HepG2 (cell line): Measurements from ENCODE around the gene NODAL. TPM values are rescaled to one million over a fixed set of nuclear protein-coding genes. Genes with fewer than 3 reads are reported as not detected.
A peak's percentile ranks its signal among the peaks of the same experiment; 100 is the strongest.

ENCODE experiments used
- BORCS8-MEF2B ChIP-seq: sonication (generic); formaldehyde crosslinking; IDR thresholded peaks from 2 replicates; pipeline ENCODE4 v1.8.0; 2022; ENCODE audit warnings: mild to moderate bottlenecking, missing genetic modification reagents
- DMAP1 ChIP-seq: IDR thresholded peaks from 2 replicates; pipeline ENCODE4 v1.6.1; 2016
- ELF3 ChIP-seq: IDR thresholded peaks from 2 replicates; pipeline ENCODE4 v1.6.1; 2016; ENCODE audit warnings: missing genetic modification reagents, missing compliant biosample characterization
- HES4 ChIP-seq: sonication (generic); formaldehyde crosslinking; IDR thresholded peaks from 2 replicates; pipeline ENCODE4 v1.9.0; 2021; ENCODE audit warnings: mild to moderate bottlenecking, missing genetic modification reagents, borderline replicate concordance
- NAIF1 ChIP-seq: sonication (generic); formaldehyde crosslinking; IDR thresholded peaks from 2 replicates; pipeline ENCODE4 v1.5.0; 2020; ENCODE audit warnings: mild to moderate bottlenecking, missing genetic modification reagents, borderline replicate concordance
- NR2C2 ChIP-seq: sonication (generic); formaldehyde crosslinking; IDR thresholded peaks from 2 replicates; pipeline ENCODE4 v1.4.0; 2020; ENCODE audit warnings: missing genetic modification reagents, mild to moderate bottlenecking, moderate library complexity, borderline replicate concordance
- SMC3 ChIP-seq: IDR thresholded peaks from 2 replicates; pipeline ENCODE4 v1.6.1; 2011; ENCODE audit warnings: low read length, improper control_type of control experiment
- ZNF644 ChIP-seq: IDR thresholded peaks from 2 replicates; pipeline ENCODE4 v1.6.1; 2016; ENCODE audit warnings: low read depth
- polyA plus RNA-seq, 8 experiments: library from polyadenylated mRNA; depleted of rRNA in 3 of 8; stranded (reverse) in 7 of 8; unstranded in 1 of 8; fragments of >200 nt; fragmentation: Illumina TruSeq in 4 of 8; extraction: Trizol in 4 of 8; gene quantifications; 2 replicates each; pipeline versions ENCODE4 v1.2.1 to v1.2.3, GENCODE V29; 2011 to 2016; ENCODE audit warnings: low read depth in 4 of 8, missing spikeins in 1 of 8, mixed read lengths in 1 of 8; ENCODE audit not compliant: insufficient read depth in 1 of 8
- total RNA-seq, 5 experiments: library from RNA; depleted of rRNA; stranded (reverse); fragments of >200 nt; fragmentation: Illumina TruSeq; extraction: Trizol; gene quantifications; 2 replicates each; pipeline ENCODE4 v1.2.3, GENCODE V29; 2016; ENCODE audit warnings: low read depth in 1 of 5
- TF ChIP-seq, protein P1 (sequence below): sonication (generic); formaldehyde crosslinking; IDR thresholded peaks from 2 replicates; pipeline ENCODE4 v1.4.0; 2020; ENCODE audit warnings: missing genetic modification reagents
- TF ChIP-seq, protein P2 (sequence below): sonication (generic); formaldehyde crosslinking; IDR thresholded peaks from 2 replicates; pipeline ENCODE4 v1.8.1; 2022; ENCODE audit warnings: low read depth, mild to moderate bottlenecking, missing genetic modification reagents
- TF ChIP-seq, protein P3 (sequence below): sonication (generic); formaldehyde crosslinking; IDR thresholded peaks from 2 replicates; pipeline ENCODE4 v1.4.0; 2020; ENCODE audit warnings: missing genetic modification reagents, borderline replicate concordance
- TF ChIP-seq, protein P4 (sequence below): sonication (generic); formaldehyde crosslinking; IDR thresholded peaks from 2 replicates; pipeline ENCODE4 v1.5.0; 2020; ENCODE audit warnings: mild to moderate bottlenecking, missing genetic modification reagents, borderline replicate concordance
- TF ChIP-seq, protein P5 (sequence below): sonication (generic); formaldehyde crosslinking; IDR thresholded peaks from 2 replicates; pipeline ENCODE4 v1.4.0; 2020; ENCODE audit warnings: missing genetic modification reagents

The NODAL gene
- total and polyA plus RNA-seq, 2 of the 13 experiments (the other 11 are each of a cell fraction or from before 2014, with no cell fraction given), result not detected

DNA sequence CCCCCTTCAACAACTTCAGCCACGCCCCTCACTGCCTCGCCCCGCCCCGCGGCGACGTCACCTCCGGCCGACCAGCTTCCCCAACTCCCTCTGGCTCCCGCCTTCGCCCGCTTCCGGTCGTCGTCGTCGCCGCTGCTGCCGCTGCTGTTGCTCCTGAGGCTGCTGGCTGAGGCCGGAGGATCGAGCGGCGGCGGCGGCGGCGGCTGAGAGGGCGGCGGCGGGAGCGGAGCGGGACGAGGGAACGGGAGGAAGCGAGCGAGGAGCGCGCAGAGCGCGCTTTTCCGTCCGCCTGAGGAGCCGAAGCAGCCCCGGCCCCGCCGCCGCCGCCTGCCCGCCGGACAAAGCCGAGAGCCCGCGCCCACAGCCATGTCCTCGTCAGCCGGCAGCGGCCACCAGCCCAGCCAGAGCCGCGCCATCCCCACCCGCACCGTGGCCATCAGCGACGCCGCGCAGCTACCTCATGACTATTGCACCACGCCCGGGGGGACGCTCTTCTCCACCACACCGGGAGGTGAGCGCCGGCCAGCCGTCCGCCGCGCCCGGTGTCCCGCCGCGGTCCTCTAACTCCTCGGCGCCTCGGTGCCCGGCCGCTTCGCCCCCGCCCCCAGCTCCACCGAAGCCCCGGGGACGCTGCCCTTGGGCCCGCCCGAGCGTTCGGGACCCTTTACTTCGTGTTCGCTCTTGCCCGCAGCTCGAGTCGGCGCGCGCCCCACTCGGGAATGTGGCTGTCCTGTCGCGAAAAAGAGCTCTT lies 37.3 kb downstream of the NODAL start, which contains the start of gene EIF4EBP2 (continued):
- TF ChIP-seq, protein P1, sequence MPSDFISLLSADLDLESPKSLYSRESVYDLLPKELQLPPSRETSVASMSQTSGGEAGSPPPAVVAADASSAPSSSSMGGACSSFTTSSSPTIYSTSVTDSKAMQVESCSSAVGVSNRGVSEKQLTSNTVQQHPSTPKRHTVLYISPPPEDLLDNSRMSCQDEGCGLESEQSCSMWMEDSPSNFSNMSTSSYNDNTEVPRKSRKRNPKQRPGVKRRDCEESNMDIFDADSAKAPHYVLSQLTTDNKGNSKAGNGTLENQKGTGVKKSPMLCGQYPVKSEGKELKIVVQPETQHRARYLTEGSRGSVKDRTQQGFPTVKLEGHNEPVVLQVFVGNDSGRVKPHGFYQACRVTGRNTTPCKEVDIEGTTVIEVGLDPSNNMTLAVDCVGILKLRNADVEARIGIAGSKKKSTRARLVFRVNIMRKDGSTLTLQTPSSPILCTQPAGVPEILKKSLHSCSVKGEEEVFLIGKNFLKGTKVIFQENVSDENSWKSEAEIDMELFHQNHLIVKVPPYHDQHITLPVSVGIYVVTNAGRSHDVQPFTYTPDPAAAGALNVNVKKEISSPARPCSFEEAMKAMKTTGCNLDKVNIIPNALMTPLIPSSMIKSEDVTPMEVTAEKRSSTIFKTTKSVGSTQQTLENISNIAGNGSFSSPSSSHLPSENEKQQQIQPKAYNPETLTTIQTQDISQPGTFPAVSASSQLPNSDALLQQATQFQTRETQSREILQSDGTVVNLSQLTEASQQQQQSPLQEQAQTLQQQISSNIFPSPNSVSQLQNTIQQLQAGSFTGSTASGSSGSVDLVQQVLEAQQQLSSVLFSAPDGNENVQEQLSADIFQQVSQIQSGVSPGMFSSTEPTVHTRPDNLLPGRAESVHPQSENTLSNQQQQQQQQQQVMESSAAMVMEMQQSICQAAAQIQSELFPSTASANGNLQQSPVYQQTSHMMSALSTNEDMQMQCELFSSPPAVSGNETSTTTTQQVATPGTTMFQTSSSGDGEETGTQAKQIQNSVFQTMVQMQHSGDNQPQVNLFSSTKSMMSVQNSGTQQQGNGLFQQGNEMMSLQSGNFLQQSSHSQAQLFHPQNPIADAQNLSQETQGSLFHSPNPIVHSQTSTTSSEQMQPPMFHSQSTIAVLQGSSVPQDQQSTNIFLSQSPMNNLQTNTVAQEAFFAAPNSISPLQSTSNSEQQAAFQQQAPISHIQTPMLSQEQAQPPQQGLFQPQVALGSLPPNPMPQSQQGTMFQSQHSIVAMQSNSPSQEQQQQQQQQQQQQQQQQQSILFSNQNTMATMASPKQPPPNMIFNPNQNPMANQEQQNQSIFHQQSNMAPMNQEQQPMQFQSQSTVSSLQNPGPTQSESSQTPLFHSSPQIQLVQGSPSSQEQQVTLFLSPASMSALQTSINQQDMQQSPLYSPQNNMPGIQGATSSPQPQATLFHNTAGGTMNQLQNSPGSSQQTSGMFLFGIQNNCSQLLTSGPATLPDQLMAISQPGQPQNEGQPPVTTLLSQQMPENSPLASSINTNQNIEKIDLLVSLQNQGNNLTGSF (CRISPR knock-in tag), result no peak
- TF ChIP-seq SMC3 (no peak), NR2C2 (no peak), BORCS8-MEF2B (CRISPR knock-in tag) (peak; percentile 82), ELF3 (CRISPR knock-in tag) (peak; percentile 79), NAIF1 (no peak), HES4 (CRISPR knock-in tag) (peak; percentile 69), DMAP1 (CRISPR knock-in tag) (no peak), ZNF644 (CRISPR knock-in tag) (no peak)
- TF ChIP-seq, protein P2, sequence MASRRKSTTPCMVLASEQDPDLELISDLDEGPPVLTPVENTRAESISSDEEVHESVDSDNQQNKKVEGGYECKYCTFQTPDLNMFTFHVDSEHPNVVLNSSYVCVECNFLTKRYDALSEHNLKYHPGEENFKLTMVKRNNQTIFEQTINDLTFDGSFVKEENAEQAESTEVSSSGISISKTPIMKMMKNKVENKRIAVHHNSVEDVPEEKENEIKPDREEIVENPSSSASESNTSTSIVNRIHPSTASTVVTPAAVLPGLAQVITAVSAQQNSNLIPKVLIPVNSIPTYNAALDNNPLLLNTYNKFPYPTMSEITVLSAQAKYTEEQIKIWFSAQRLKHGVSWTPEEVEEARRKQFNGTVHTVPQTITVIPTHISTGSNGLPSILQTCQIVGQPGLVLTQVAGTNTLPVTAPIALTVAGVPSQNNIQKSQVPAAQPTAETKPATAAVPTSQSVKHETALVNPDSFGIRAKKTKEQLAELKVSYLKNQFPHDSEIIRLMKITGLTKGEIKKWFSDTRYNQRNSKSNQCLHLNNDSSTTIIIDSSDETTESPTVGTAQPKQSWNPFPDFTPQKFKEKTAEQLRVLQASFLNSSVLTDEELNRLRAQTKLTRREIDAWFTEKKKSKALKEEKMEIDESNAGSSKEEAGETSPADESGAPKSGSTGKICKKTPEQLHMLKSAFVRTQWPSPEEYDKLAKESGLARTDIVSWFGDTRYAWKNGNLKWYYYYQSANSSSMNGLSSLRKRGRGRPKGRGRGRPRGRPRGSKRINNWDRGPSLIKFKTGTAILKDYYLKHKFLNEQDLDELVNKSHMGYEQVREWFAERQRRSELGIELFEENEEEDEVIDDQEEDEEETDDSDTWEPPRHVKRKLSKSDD, result no peak
- TF ChIP-seq, protein P3, sequence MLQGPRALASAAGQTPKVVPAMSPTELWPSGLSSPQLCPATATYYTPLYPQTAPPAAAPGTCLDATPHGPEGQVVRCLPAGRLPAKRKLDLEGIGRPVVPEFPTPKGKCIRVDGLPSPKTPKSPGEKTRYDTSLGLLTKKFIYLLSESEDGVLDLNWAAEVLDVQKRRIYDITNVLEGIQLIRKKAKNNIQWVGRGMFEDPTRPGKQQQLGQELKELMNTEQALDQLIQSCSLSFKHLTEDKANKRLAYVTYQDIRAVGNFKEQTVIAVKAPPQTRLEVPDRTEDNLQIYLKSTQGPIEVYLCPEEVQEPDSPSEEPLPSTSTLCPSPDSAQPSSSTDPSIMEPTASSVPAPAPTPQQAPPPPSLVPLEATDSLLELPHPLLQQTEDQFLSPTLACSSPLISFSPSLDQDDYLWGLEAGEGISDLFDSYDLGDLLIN (CRISPR knock-in tag), result no peak
- TF ChIP-seq, protein P4, sequence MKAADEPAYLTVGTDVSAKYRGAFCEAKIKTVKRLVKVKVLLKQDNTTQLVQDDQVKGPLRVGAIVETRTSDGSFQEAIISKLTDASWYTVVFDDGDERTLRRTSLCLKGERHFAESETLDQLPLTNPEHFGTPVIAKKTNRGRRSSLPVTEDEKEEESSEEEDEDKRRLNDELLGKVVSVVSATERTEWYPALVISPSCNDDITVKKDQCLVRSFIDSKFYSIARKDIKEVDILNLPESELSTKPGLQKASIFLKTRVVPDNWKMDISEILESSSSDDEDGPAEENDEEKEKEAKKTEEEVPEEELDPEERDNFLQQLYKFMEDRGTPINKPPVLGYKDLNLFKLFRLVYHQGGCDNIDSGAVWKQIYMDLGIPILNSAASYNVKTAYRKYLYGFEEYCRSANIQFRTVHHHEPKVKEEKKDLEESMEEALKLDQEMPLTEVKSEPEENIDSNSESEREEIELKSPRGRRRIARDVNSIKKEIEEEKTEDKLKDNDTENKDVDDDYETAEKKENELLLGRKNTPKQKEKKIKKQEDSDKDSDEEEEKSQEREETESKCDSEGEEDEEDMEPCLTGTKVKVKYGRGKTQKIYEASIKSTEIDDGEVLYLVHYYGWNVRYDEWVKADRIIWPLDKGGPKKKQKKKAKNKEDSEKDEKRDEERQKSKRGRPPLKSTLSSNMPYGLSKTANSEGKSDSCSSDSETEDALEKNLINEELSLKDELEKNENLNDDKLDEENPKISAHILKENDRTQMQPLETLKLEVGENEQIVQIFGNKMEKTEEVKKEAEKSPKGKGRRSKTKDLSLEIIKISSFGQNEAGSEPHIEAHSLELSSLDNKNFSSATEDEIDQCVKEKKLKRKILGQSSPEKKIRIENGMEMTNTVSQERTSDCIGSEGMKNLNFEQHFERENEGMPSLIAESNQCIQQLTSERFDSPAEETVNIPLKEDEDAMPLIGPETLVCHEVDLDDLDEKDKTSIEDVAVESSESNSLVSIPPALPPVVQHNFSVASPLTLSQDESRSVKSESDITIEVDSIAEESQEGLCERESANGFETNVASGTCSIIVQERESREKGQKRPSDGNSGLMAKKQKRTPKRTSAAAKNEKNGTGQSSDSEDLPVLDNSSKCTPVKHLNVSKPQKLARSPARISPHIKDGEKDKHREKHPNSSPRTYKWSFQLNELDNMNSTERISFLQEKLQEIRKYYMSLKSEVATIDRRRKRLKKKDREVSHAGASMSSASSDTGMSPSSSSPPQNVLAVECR, result peak; percentile 82
- TF ChIP-seq, protein P5, sequence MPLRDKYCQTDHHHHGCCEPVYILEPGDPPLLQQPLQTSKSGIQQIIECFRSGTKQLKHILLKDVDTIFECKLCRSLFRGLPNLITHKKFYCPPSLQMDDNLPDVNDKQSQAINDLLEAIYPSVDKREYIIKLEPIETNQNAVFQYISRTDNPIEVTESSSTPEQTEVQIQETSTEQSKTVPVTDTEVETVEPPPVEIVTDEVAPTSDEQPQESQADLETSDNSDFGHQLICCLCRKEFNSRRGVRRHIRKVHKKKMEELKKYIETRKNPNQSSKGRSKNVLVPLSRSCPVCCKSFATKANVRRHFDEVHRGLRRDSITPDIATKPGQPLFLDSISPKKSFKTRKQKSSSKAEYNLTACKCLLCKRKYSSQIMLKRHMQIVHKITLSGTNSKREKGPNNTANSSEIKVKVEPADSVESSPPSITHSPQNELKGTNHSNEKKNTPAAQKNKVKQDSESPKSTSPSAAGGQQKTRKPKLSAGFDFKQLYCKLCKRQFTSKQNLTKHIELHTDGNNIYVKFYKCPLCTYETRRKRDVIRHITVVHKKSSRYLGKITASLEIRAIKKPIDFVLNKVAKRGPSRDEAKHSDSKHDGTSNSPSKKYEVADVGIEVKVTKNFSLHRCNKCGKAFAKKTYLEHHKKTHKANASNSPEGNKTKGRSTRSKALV (CRISPR knock-in tag), result peak; percentile 19; the same call in 1 of the 2 replicates
